ENCODE results near the gene PGAP6. TPM values are rescaled to one million over a fixed set of nuclear protein-coding genes. Genes with fewer than 3 reads are reported as not detected.
A peak's percentile ranks its signal among the peaks of the same experiment; 100 is the strongest.

The PGAP6 gene
- total and polyA plus RNA-seq, 2 of the 13 experiments (the other 11 are each of a cell fraction or from before 2014, with no cell fraction given), result 52.7 to 136 TPM

- TF ChIP-seq ZNF362 (CRISPR knock-in tag; IDR thresholded peaks at IDR 0.05; ENCODE audit: borderline replicate concordance), result peak; percentile 87
- peak; percentile 30 for TF ChIP-seq STAG1 (CRISPR knock-in tag; IDR thresholded peaks at IDR 0.05)
- TF ChIP-seq SIN3A (IDR thresholded peaks at IDR 0.05; ENCODE audit: borderline replicate concordance, low read depth, low read length), result no peak
Observed at GRCh38 chr16:386641-387156, 4.9 kb upstream of the PGAP6 start (continued).

GRCh38 chr16:383326-384051, 1.7 kb upstream of the PGAP6 start:
- H4K20me1 ChIP-seq (ENCODE audit: insufficient read depth, low read length), result no peaks in the 10 kb centered on the region
- intact Hi-C loops (cut with micrococcal nuclease; ENCODE audit: unreplicated experiment) (no loop called here), in situ Hi-C loops (cut with HindIII; ENCODE audit: extremely low pct_ligation_motif_present, low pct_unique_long_range_greater_than_20kb) (no loop called here)
- no peaks in the 10 kb centered on the region for H3K27me3 ChIP-seq (ENCODE audit: control insufficient read depth in 1 of 2, insufficient read depth in 2 of 2, low read length in 2 of 2)
- no peaks in the 10 kb centered on the region for H3K36me3 ChIP-seq (replicated peaks in 1 of 2; ENCODE audit: control insufficient read depth in 1 of 2, insufficient read depth in 2 of 2, low read length in 2 of 2)
- no peaks in the 10 kb centered on the region for H3K9me3 ChIP-seq (ENCODE audit: low read length)
- no peak overlapping the region for H3K9ac ChIP-seq (ENCODE audit: insufficient read depth, low read depth, low read length)
- peak overlapping the region in 2 of 3 experiments; percentile 4 to 32; a peak in 2 of 6 replicates for H3K4me3 ChIP-seq (replicated peaks in 1 of 3; ENCODE audit: insufficient read depth in 1 of 3, low read depth in 2 of 3, low read length in 3 of 3)
- ATAC-seq (no peak), DNase-seq (ENCODE audit: low spot score) (no peak), FAIRE-seq (no peak)
- H3K4me1 ChIP-seq (ENCODE audit: insufficient read depth, low read length), result peaks cover 38% of the 10 kb centered on the region
- peak overlapping the region; percentile 21 for H3K27ac ChIP-seq (ENCODE audit: extremely low read length, insufficient read depth, low read length)
- peak overlapping the region; percentile 99 for H3K4me2 ChIP-seq (ENCODE audit: low read depth, low read length)
- no peak overlapping the region for H2AFZ ChIP-seq (ENCODE audit: low read length)
- POLR2A ChIA-PET, result interaction anchor here (1.4 to 5.9 kb wide), 2 partner anchors 13 to 15 kb away, joined by 3 to 27 read pairs; partner anchors contain the start of gene MRPL28
- WGBS (ENCODE audit: low lambda C conversion rate), result 67% methylated on average over 28 of the region's 33 CpGs
- no TSS peak for BruUV-seq (replicated peaks)
- CTCF ChIA-PET (ENCODE audit: low intra/inter-chr PET ratio, low total read pairs), result no interaction called here
- H3K79me2 ChIP-seq (ENCODE audit: insufficient read depth, low read length), result peaks cover 16% of the 10 kb centered on the region
- 0 out of 2 replicates have a peak, but pooled peaks have one; percentile 27 for TF ChIP-seq ZNF740 (CRISPR knock-in tag; IDR thresholded peaks at IDR 0.05)
- TF ChIP-seq MTA1 (CRISPR knock-in tag; IDR thresholded peaks at IDR 0.05; ENCODE audit: borderline replicate concordance), result 0 out of 2 replicates have a peak, but pooled peaks have one; percentile 37
- TF ChIP-seq ZNF687 (CRISPR knock-in tag; IDR thresholded peaks at IDR 0.05), result peak; percentile 48
- peak; percentile 24 for TF ChIP-seq TEAD3 (CRISPR knock-in tag; optimal IDR thresholded peaks at IDR 0.05; ENCODE audit: borderline replicate concordance)
- peak; percentile 32 for TF ChIP-seq ZEB1 (IDR thresholded peaks at IDR 0.05; ENCODE audit: insufficient replicate concordance, low read depth)
- TF ChIP-seq SKI (IDR thresholded peaks at IDR 0.05; ENCODE audit: partially characterized antibody), result peak; percentile 47
- peak; percentile 18 for TF ChIP-seq AGO2 (optimal IDR thresholded peaks at IDR 0.05; ENCODE audit: low read depth, low read length)
- TF ChIP-seq ETV5 (CRISPR knock-in tag; IDR thresholded peaks at IDR 0.05; ENCODE audit: borderline replicate concordance), result peak; percentile 44
- TF ChIP-seq E2F5 (CRISPR knock-in tag; conservative IDR thresholded peaks at IDR 0.05), result no peak
- peak; percentile 39; the same call in 1 of the 2 replicates for TF ChIP-seq FOSL2 (CRISPR knock-in tag; IDR thresholded peaks at IDR 0.05)
